C4-2B (cell line): ENCODE data around the gene COL6A2.

Source experiments
- H3K27ac ChIP-seq: fragments of 450-650 bp; 2 replicates; pipeline ENCODE4 v1.5.1; 2017
- ZFX ChIP-seq: fragments of 450-650 bp; IDR thresholded peaks from 2 replicates; pipeline ENCODE4 v1.6.1; 2017
- TF ChIP-seq, protein P1 (sequence below): fragments of 450-650 bp; conservative IDR thresholded peaks from 2 replicates; pipeline ENCODE4 v1.5.1; 2017; ENCODE audit warnings: mild to moderate bottlenecking

The COL6A2 gene

DNA sequence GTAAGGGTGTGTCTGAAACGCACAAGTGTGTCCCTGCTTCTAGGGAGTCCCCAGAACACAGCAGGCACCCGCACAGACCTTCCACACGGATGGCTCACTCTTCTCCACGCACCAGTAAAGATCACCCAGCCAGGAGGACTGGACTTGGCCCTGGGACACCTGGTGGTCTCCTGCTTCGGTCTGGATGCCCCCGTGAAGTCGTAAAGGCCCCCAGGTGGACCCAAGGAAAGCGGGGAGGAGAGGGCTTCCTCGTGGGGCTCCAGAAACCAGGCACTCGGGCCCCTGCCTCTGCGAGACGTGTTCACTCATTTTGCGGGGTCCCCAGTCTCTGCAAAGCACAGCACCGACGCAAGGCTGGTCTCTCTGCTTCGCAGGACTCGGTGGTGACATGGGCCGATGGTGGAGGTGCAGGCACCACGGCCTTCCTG, 20.2 kb upstream of the COL6A2 start:
- no peak overlapping the region for H3K27ac ChIP-seq

GRCh38 chr21:46078322-46078977, 19.5 kb upstream of the COL6A2 start:
- TF ChIP-seq ZFX, result no peak
- TF ChIP-seq, protein P1, sequence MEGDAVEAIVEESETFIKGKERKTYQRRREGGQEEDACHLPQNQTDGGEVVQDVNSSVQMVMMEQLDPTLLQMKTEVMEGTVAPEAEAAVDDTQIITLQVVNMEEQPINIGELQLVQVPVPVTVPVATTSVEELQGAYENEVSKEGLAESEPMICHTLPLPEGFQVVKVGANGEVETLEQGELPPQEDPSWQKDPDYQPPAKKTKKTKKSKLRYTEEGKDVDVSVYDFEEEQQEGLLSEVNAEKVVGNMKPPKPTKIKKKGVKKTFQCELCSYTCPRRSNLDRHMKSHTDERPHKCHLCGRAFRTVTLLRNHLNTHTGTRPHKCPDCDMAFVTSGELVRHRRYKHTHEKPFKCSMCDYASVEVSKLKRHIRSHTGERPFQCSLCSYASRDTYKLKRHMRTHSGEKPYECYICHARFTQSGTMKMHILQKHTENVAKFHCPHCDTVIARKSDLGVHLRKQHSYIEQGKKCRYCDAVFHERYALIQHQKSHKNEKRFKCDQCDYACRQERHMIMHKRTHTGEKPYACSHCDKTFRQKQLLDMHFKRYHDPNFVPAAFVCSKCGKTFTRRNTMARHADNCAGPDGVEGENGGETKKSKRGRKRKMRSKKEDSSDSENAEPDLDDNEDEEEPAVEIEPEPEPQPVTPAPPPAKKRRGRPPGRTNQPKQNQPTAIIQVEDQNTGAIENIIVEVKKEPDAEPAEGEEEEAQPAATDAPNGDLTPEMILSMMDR, result no peak
- H3K27ac ChIP-seq, result no peak overlapping the region

More for the DNA sequence above, 20.2 kb upstream of the COL6A2 start:
- no peak for TF ChIP-seq ZFX
- TF ChIP-seq, protein P1, result no peak

DNA sequence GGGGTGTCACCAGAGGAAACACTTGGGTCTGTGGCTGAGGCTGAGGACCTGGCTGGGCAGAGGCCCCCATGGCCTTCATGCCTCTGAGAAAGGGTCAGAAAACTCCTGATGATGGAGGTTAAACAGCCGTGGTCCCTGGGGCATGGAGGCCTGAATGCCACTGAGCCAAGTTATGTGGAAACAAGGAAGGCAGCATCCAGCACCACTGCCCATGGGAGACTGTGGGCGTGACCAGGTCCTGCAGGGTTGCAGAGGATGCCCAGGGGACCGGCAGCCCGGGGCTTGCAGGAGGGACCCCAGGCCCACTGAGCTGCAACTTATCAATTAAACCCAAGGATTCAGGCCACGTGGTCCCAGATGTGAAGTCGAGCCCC, 18.9 kb upstream of the COL6A2 start:
- TF ChIP-seq, protein P1, result no peak
- no peak for TF ChIP-seq ZFX

GRCh38 chr21:46079352-46080170, 18.4 kb upstream of the COL6A2 start:
- no peak for TF ChIP-seq ZFX
- TF ChIP-seq, protein P1, result no peak
- no peak overlapping the region for H3K27ac ChIP-seq

More for the DNA sequence above, 18.9 kb upstream of the COL6A2 start:
- H3K27ac ChIP-seq, result no peak overlapping the region

GRCh38 chr21:46080171-46081021, 17.5 kb upstream of the COL6A2 start:
- H3K27ac ChIP-seq, result no peak overlapping the region
- no peak for TF ChIP-seq ZFX
- TF ChIP-seq, protein P1, result no peak

GRCh38 chr21:46081022-46081861, 16.7 kb upstream of the COL6A2 start:
- TF ChIP-seq, protein P1, result no peak
- TF ChIP-seq ZFX, result no peak
- H3K27ac ChIP-seq, result no peak overlapping the region
